WTC11 (cell line): ENCODE data around the gene LDLRAD3. TPM values are rescaled to one million over a fixed set of nuclear protein-coding genes. Genes with fewer than 3 reads are reported as not detected.

ENCODE experiments used
- ATAC-seq: fragments of 200-7000 bp; cut with Tn5 transposase; 2 replicates; pipeline ENCODE4 v1.10.0; 2021; ENCODE audit warnings: mild to moderate bottlenecking, moderate library complexity
- CTCF ChIA-PET: fragments of 300-600 bp; sonication (Branson Sonifier 250); formaldehyde crosslinking; loops from one replicate; lab custom pipeline; 2021; ENCODE audit warnings: antibody characterized with exemption; lab: Charles Lee
- POLR2A ChIA-PET: fragments of 350-600 bp; sonication (Branson Sonifier 250); formaldehyde crosslinking; loops from one replicate; lab custom pipeline; 2021; ENCODE audit warnings: antibody characterized with exemption; lab: Charles Lee
- DNase-seq: peaks from one replicate; pipeline ENCODE4 v3.0.0; 2021; ENCODE audit warnings: low spot score
- H3K27ac Mint-ChIP-seq: 2 replicates; pipeline ENCODE4 v1.8.0; 2021; ENCODE audit warnings: mixed read lengths
- H3K27me3 Mint-ChIP-seq: 2 replicates; pipeline ENCODE4 v1.8.0; 2021; ENCODE audit warnings: low read depth, mild to moderate bottlenecking, moderate library complexity, mixed read lengths
- H3K36me3 Mint-ChIP-seq: 2 replicates; pipeline ENCODE4 v1.8.0; 2021; ENCODE audit warnings: mixed read lengths
- H3K4me1 Mint-ChIP-seq: 2 replicates; pipeline ENCODE4 v1.8.0; 2022; ENCODE audit warnings: mixed read lengths
- H3K4me3 Mint-ChIP-seq: 2 replicates; pipeline ENCODE4 v1.8.0; 2021; ENCODE audit warnings: mild to moderate bottlenecking, moderate library complexity, mixed read lengths
- H3K9me3 Mint-ChIP-seq: 2 replicates; pipeline ENCODE4 v1.8.0; 2021; ENCODE audit warnings: mixed read lengths
- ATF1 ChIP-seq: sonication (generic); formaldehyde crosslinking; IDR thresholded peaks from 2 replicates; pipeline ENCODE4 v1.8.1; 2023; ENCODE audit warnings: mild to moderate bottlenecking, moderate library complexity, missing genetic modification reagents
- EMX1 ChIP-seq: fragments of 250-450 bp; sonication (Bioruptor Pico); IDR thresholded peaks from 2 replicates; pipeline ENCODE4 v1.8.0; 2021; ENCODE audit warnings: mild to moderate bottlenecking
- ETV6 ChIP-seq: sonication (generic); formaldehyde crosslinking; IDR thresholded peaks from 2 replicates; pipeline ENCODE4 v1.8.1; 2022; ENCODE audit warnings: mild to moderate bottlenecking, missing genetic modification reagents
- FOXK1 ChIP-seq: sonication (generic); formaldehyde crosslinking; IDR thresholded peaks from 2 replicates; pipeline ENCODE4 v1.8.0; 2022; ENCODE audit warnings: mild to moderate bottlenecking, moderate library complexity, missing genetic modification reagents
- FOXP4 ChIP-seq: sonication (generic); formaldehyde crosslinking; IDR thresholded peaks from 2 replicates; pipeline ENCODE4 v1.8.0; 2022; ENCODE audit warnings: mild to moderate bottlenecking, missing genetic modification reagents
- GTF2I ChIP-seq: fragments of 250-450 bp; sonication (Bioruptor Pico); conservative IDR thresholded peaks from 2 replicates; pipeline ENCODE4 v1.4.0; 2021; ENCODE audit warnings: mild to moderate bottlenecking
- OVOL2 ChIP-seq: fragments of 250-450 bp; sonication (Bioruptor Pico); IDR thresholded peaks from 2 replicates; pipeline ENCODE4 v1.9.0; 2021; ENCODE audit warnings: mild to moderate bottlenecking, borderline replicate concordance
- SMAD4 ChIP-seq: sonication (generic); formaldehyde crosslinking; IDR thresholded peaks from 2 replicates; pipeline ENCODE4 v1.8.0; 2022; ENCODE audit warnings: mild to moderate bottlenecking, missing genetic modification reagents
- SP1 ChIP-seq: sonication (generic); formaldehyde crosslinking; conservative IDR thresholded peaks from 2 replicates; pipeline ENCODE4 v1.8.1; 2022; ENCODE audit warnings: missing genetic modification reagents
- ZBTB21 ChIP-seq: sonication (generic); formaldehyde crosslinking; IDR thresholded peaks from 2 replicates; pipeline ENCODE4 v1.8.1; 2023; ENCODE audit warnings: mild to moderate bottlenecking, missing genetic modification reagents, borderline replicate concordance
- ZBTB43 ChIP-seq: sonication (generic); formaldehyde crosslinking; IDR thresholded peaks from 2 replicates; pipeline ENCODE4 v1.8.1; 2023; ENCODE audit warnings: mild to moderate bottlenecking, missing genetic modification reagents
- ZNF232 ChIP-seq: sonication (generic); formaldehyde crosslinking; IDR thresholded peaks from 2 replicates; pipeline ENCODE4 v1.8.0; 2022; ENCODE audit warnings: mild to moderate bottlenecking, missing genetic modification reagents
- ZNF263 ChIP-seq: sonication (generic); formaldehyde crosslinking; IDR thresholded peaks from 2 replicates; pipeline ENCODE4 v1.8.1; 2022; ENCODE audit warnings: low read depth, mild to moderate bottlenecking, moderate library complexity, missing genetic modification reagents
- ZNF671 ChIP-seq: fragments of 250-450 bp; sonication (Bioruptor Pico); IDR thresholded peaks from 2 replicates; pipeline ENCODE4 v1.8.0; 2021; ENCODE audit warnings: mild to moderate bottlenecking
- ZSCAN18 ChIP-seq: fragments of 250-450 bp; sonication (Bioruptor Pico); IDR thresholded peaks from 2 replicates; pipeline ENCODE4 v2.1.2; 2022; ENCODE audit warnings: mild to moderate bottlenecking, moderate library complexity
- total RNA-seq: library from RNA; stranded (reverse); gene quantifications from 3 replicates; pipeline ENCODE4 v1.2.3, GENCODE V29; 2021
- TF ChIP-seq, protein P1 (sequence below): sonication (generic); formaldehyde crosslinking; conservative IDR thresholded peaks from 2 replicates; pipeline ENCODE4 v1.8.1; 2023; ENCODE audit warnings: mild to moderate bottlenecking, low read depth, missing genetic modification reagents, moderate library complexity
- TF ChIP-seq, protein P2 (sequence below): sonication (generic); formaldehyde crosslinking; IDR thresholded peaks from 2 replicates; pipeline ENCODE4 v1.8.1; 2022; ENCODE audit warnings: missing genetic modification reagents, borderline replicate concordance

LDLRAD3 gene
- total RNA-seq, 1 experiment from 2014 or later, result 14.5 TPM

DNA sequence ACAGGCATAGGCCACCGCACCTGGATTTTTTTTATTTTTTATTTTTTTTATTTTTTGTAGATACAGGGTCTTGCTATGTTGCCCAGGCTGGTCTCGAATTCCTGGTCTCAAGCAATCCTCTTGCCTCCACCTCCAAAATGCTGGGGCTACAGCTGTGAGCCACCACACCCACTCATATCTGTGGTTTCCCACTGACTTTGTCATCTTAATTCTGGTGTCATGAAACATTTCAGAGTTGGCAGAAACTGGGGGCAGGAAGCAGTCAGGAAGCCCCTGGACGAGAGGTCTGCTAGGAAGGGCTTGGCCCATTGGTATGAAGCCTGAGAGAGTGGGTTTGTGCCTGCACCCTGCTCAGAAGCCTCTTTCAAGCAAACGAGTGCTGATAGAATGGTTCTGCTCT is 296.3 kb downstream of the LDLRAD3 start:
- H3K36me3 Mint-ChIP-seq, result no peaks in the 10 kb centered on the region
- H3K27me3 Mint-ChIP-seq, result peaks cover 3% of the 10 kb centered on the region; the same call in 1 of the 2 replicates
- CTCF ChIA-PET, result interaction anchor here (0.6 kb wide), 1 partner anchor 419 kb away, joined by 3 read pairs; no protein-coding TSS in a partner anchor
- no peak for DNase-seq
- no peak for ATAC-seq
- H3K4me3 Mint-ChIP-seq, result no peak overlapping the region
- H3K9me3 Mint-ChIP-seq, result peaks cover 13% of the 10 kb centered on the region
- POLR2A ChIA-PET, result no interaction called here
- peaks cover 6% of the 10 kb centered on the region; the same call in 1 of the 2 replicates for H3K4me1 Mint-ChIP-seq
- TF ChIP-seq FOXP4 (no peak), SMAD4 (CRISPR knock-in tag) (no peak), ZSCAN18 (CRISPR knock-in tag) (no peak), ETV6 (CRISPR knock-in tag) (no peak), FOXK1 (no peak), ZBTB21 (CRISPR knock-in tag) (no peak)
- no peak overlapping the region for H3K27ac Mint-ChIP-seq

DNA sequence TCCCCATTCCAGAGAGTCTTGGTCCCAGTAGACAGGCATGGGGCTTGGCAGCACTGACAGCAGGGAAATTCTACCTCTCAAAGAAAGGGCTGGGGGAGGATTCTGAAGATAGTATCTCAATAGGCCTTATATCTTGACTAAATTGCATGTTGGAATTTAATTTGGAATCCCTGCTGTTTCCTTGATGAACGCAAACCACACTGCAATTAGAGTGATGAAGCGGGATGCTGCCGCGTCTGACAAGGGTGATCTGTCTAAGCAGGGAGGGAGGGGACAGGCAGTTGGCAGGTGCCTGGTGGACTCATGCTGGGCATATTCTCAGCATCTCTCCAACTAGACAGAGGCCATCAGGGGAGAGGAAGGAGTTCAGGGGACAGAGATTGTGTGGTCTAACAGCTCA is 296.9 kb downstream of the LDLRAD3 start:
- ChIA-PET POLR2A (no interaction called here), CTCF (interaction anchor here (2.0 to 2.3 kb wide), 2 partner anchors 18 to 419 kb away, joined by 7 to 10 read pairs; no protein-coding TSS in a partner anchor)
- Mint-ChIP-seq H3K27ac (no peak overlapping the region), H3K4me1 (peaks cover 6% of the 10 kb centered on the region; the same call in 1 of the 2 replicates), H3K9me3 (peaks cover 17% of the 10 kb centered on the region), H3K27me3 (peaks cover 3% of the 10 kb centered on the region; the same call in 1 of the 2 replicates), H3K4me3 (no peak overlapping the region), H3K36me3 (no peaks in the 10 kb centered on the region)
- no peak for TF ChIP-seq ZNF263 (CRISPR knock-in tag)
- no peak for TF ChIP-seq EMX1 (CRISPR knock-in tag)
- TF ChIP-seq, protein P1, sequence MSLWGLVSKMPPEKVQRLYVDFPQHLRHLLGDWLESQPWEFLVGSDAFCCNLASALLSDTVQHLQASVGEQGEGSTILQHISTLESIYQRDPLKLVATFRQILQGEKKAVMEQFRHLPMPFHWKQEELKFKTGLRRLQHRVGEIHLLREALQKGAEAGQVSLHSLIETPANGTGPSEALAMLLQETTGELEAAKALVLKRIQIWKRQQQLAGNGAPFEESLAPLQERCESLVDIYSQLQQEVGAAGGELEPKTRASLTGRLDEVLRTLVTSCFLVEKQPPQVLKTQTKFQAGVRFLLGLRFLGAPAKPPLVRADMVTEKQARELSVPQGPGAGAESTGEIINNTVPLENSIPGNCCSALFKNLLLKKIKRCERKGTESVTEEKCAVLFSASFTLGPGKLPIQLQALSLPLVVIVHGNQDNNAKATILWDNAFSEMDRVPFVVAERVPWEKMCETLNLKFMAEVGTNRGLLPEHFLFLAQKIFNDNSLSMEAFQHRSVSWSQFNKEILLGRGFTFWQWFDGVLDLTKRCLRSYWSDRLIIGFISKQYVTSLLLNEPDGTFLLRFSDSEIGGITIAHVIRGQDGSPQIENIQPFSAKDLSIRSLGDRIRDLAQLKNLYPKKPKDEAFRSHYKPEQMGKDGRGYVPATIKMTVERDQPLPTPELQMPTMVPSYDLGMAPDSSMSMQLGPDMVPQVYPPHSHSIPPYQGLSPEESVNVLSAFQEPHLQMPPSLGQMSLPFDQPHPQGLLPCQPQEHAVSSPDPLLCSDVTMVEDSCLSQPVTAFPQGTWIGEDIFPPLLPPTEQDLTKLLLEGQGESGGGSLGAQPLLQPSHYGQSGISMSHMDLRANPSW (CRISPR knock-in tag), result no peak
- no peak for TF ChIP-seq GTF2I (CRISPR knock-in tag)
- TF ChIP-seq FOXP4, result no peak
- TF ChIP-seq ZNF232 (CRISPR knock-in tag), result no peak
- no peak for TF ChIP-seq ZNF671 (CRISPR knock-in tag)
- no peak for TF ChIP-seq OVOL2 (CRISPR knock-in tag)
- TF ChIP-seq SP1, result no peak
- no peak for TF ChIP-seq ATF1 (CRISPR knock-in tag)
- TF ChIP-seq, protein P2, sequence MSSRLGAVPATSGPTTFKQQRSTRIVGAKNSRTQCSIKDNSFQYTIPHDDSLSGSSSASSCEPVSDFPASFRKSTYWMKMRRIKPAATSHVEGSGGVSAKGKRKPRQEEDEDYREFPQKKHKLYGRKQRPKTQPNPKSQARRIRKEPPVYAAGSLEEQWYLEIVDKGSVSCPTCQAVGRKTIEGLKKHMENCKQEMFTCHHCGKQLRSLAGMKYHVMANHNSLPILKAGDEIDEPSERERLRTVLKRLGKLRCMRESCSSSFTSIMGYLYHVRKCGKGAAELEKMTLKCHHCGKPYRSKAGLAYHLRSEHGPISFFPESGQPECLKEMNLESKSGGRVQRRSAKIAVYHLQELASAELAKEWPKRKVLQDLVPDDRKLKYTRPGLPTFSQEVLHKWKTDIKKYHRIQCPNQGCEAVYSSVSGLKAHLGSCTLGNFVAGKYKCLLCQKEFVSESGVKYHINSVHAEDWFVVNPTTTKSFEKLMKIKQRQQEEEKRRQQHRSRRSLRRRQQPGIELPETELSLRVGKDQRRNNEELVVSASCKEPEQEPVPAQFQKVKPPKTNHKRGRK, result no peak
- TF ChIP-seq ZBTB43 (CRISPR knock-in tag), result no peak
- no peak for ATAC-seq
- no peak for DNase-seq
